GM06990 (cell line): Measurements from ENCODE around the gene HPN.

Experiments
- DNase-seq: peaks from one replicate; pipeline ENCODE4 v3.0.0-alpha.2; 2011; ENCODE audit not compliant: insufficient read length; ENCODE audit errors: extremely low read depth
- H3K27me3 ChIP-seq: replicated peaks from 2 replicates; pipeline ENCODE4 v1.6.0; 2011; ENCODE audit warnings: low read length; ENCODE audit not compliant: control insufficient read depth, insufficient read depth
- H3K36me3 ChIP-seq: 2 replicates; pipeline ENCODE4 v1.5.1; 2011; ENCODE audit warnings: low read length; ENCODE audit not compliant: control insufficient read depth, insufficient read depth
- H3K4me3 ChIP-seq: replicated peaks from 2 replicates; pipeline ENCODE4 v1.5.1; 2011; ENCODE audit warnings: low read depth, mild to moderate bottlenecking, control low read depth, low read length
- CTCF ChIP-seq: IDR thresholded peaks from 2 replicates; pipeline ENCODE4 v1.5.1; 2011; ENCODE audit warnings: low read length, control low read depth, mild to moderate bottlenecking, inconsistent platforms; ENCODE audit not compliant: insufficient read depth, poor library complexity, severe bottlenecking

HPN gene

GRCh38 chr19:35054626-35055025 is 13.1 kb downstream of the HPN start:
- Histone ChIP-seq H3K4me3 (no peak overlapping the region), H3K36me3 (no peaks in the 10 kb centered on the region), H3K27me3 (no peaks in the 10 kb centered on the region; the same call in 1 of the 2 replicates)
- DNase-seq, result no peak
- TF ChIP-seq CTCF, result no peak

DNA sequence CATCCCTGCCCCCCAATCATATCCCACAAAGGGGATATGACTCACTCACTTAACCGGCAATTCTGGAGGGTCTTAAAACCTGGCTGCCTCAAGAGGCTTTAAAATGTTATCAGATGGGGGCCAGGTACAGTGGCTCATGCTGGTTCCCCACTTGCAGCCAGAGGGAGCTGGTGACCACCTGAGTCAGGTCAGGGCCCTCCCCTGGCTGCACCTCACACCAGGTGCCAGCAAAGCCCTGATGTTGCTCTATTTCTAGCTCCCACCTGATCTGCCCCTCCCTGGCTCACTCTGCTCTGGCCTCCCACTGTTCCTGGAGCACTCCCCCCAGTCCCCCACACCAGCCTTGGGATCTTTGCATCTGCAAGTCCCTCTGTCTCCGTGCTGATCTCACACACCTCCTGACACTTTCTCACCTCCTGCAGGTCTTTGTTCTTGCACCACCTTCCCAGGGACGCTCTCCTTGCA is 14.2 kb downstream of the HPN start:
- Histone ChIP-seq H3K4me3 (no peak overlapping the region), H3K27me3 (no peaks in the 10 kb centered on the region; the same call in 1 of the 2 replicates), H3K36me3 (no peaks in the 10 kb centered on the region)
- no peak for DNase-seq
- TF ChIP-seq CTCF, result peak; percentile 55

- Histone ChIP-seq H3K4me3 (no peak overlapping the region), H3K27me3 (no peaks in the 10 kb centered on the region; the same call in 1 of the 2 replicates), H3K36me3 (no peaks in the 10 kb centered on the region)
- TF ChIP-seq CTCF, result no peak
- DNase-seq, result no peak
These were observed 15.1 kb downstream of the HPN start for GRCh38 chr19:35056513-35057063.

- Histone ChIP-seq H3K36me3 (no peaks in the 10 kb centered on the region), H3K4me3 (no peak overlapping the region), H3K27me3 (no peaks in the 10 kb centered on the region; the same call in 1 of the 2 replicates)
- TF ChIP-seq CTCF, result no peak
- no peak for DNase-seq
These were observed 16.8 kb downstream of the HPN start for GRCh38 chr19:35058370-35058769.

DNA sequence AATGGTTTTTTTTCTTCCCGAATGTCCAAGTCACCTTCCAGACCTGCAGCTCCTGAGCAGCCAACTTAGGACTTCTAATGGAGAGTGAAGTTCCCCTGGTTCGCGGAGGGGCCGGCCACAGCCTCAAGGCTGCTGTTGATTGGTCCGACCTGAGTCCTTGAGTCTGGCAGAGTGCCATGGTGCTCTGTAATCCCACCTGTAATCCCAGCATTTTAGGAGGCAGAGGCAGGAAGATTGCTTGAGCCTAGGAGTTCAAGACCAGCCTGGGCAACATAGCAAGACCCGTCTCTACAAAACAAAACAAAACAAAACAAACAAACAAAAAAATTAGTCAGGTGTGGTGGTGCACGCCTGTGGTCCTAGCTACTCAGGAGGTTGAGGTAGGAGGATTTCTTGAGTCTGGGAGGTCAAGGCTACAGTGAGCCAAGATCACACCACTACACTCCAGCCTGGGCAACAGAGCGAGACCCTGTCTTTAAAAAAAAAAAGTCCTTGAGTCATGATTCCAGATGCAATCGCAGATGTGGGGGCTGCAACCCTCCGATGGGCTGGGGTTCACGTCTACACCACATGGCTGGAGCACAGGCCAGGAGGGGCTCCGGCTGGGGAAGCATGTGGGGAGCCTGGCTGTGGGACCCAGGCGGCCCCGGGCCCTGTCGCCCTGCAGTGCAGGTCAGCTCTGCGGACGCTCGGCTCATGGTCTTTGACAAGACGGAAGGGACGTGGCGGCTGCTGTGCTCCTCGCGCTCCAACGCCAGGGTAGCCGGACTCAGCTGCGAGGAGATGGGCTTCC is 17.7 kb downstream of the HPN start:
- no peak overlapping the region for H3K4me3 ChIP-seq
- no peaks in the 10 kb centered on the region; the same call in 1 of the 2 replicates for H3K27me3 ChIP-seq
- DNase-seq, result no peak
- no peaks in the 10 kb centered on the region for H3K36me3 ChIP-seq
- TF ChIP-seq CTCF, result no peak

- no peak overlapping the region for H3K4me3 ChIP-seq
- DNase-seq, result no peak
- no peaks in the 10 kb centered on the region; the same call in 1 of the 2 replicates for H3K27me3 ChIP-seq
- no peaks in the 10 kb centered on the region for H3K36me3 ChIP-seq
- no peak for TF ChIP-seq CTCF
These were observed 18.2 kb downstream of the HPN start for GRCh38 chr19:35059799-35060091.
